GM21737 (cell line): ENCODE measurements around the gene PARM1.

Source experiments
- ATAC-seq: cut with Tn5 transposase; IDR thresholded peaks from one replicate; pipeline ENCODE4 v1.9.1; 2021; ENCODE audit warnings: mild to moderate bottlenecking, moderate library complexity; ENCODE audit not compliant: unreplicated experiment

PARM1 gene

GRCh38 chr4:75018811-75019479 lies 86.0 kb downstream of the PARM1 start:
- no peak for ATAC-seq

- ATAC-seq = no peak
Observed at GRCh38 chr4:75025431-75025830, 92.5 kb downstream of the PARM1 start.

GRCh38 chr4:75028196-75028854 lies 95.4 kb downstream of the PARM1 start:
- no peak for ATAC-seq

GRCh38 chr4:75030028-75030427 lies 97.1 kb downstream of the PARM1 start:
- ATAC-seq = no peak

- no peak for ATAC-seq
Observed at GRCh38 chr4:75030649-75031235, 97.8 kb downstream of the PARM1 start.

DNA sequence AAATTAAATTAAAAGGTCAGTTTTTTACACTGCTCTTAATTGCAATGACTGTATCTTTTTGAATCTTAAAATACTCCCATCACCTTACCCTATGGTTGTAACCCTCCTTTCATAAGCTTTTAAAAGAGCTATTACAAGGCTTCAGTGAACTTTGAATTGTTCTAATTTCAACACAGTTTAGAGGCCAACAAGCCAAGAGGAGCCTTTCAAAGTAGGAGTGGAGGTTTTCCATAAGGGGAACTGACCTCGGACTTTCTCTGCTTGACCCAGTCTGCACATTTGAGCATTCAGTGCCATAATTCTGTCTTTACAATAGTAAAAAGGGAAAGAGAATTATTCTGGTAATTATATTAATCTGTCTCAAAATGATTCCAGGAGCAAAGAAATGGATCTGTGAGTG lies 98.9 kb downstream of the PARM1 start:
- ATAC-seq = no peak

GRCh38 chr4:75034523-75034922 lies 101.6 kb downstream of the PARM1 start:
- ATAC-seq = no peak

- ATAC-seq = no peak
Observed at GRCh38 chr4:75035321-75035720, 102.4 kb downstream of the PARM1 start.

DNA sequence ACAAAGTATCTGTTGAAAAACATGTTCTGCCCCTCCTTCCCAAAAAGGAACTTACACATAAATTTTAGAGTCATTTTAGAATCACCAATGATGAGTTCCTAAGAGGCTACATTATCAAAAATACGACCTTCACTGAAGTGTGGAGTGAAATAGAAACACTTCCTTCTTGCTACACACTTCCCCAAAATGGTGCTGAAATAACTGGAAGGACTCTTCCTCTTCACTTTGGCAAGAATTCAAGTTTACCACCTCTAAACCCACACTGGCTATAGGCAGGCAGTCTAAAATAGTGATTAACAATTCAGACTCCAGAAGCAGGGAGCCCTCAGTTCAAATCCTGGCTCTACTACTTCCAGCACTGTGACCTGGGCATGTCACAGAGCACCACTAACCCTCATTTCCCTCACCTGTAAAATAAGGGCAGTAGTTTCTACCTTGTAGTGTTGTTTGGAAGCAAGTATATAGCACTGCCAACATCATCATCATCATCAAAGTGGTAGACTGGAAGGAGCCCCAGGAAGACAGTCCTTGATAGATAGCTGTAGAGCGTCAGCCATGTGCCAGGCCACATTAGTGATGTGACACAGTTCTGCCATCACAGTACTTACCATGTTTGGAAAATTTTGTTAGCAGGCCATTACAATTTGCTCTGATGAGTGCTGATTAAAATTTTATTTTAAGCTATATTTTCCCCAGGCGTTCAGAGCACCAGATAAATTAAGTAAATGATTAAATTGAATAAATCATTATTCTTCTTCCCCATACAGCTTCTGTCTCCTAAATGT lies 103.3 kb downstream of the PARM1 start:
- no peak for ATAC-seq

- ATAC-seq = no peak
Observed at GRCh38 chr4:75037252-75037651, 104.3 kb downstream of the PARM1 start.

GRCh38 chr4:75038376-75038775 lies 105.5 kb downstream of the PARM1 start:
- ATAC-seq = no peak

DNA sequence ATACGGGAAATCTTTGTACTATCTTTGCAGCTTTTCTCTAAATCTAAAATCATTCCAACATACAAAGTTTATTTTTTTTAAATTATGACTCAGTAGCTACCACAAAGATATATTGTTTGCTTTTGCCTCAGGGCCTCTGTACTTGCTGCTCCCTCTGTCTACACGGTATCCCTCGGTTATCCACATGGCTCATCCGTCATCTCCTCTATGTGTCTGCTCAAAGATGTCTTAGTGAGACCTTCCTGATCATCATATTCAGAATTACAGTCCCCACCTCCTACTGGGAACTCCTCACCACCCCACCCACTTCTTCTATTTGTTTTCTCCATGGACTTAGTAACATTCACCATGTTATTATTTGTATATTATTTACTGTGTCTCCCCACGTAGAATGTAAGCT lies 107.8 kb downstream of the PARM1 start:
- no peak for ATAC-seq

- ATAC-seq = no peak
Observed at GRCh38 chr4:75042601-75043208, 109.8 kb downstream of the PARM1 start.

- ATAC-seq = no peak
Observed at GRCh38 chr4:75046226-75046625, 113.3 kb downstream of the PARM1 start.

DNA sequence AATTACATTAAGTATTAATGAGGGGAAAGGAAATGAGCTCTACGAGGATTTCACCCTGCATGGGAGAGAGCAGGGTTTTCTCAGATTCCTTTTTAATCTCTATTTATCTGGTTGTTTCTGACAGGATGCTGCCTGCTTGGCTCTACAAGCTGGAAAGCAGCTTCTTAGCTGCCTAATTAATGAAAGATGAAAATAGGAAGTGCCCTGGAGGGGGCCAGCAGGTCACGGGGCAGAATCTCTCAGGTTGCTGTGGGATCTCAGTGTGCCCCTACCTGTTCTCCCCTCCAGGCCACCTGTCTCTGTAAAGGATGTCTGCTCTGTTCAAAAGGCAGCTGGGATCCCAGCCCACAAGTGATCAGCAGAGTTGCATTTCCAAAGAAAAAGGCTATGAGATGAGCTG lies 113.7 kb downstream of the PARM1 start:
- ATAC-seq = no peak

- ATAC-seq = no peak
Observed at GRCh38 chr4:75048208-75048879, 115.4 kb downstream of the PARM1 start.

DNA sequence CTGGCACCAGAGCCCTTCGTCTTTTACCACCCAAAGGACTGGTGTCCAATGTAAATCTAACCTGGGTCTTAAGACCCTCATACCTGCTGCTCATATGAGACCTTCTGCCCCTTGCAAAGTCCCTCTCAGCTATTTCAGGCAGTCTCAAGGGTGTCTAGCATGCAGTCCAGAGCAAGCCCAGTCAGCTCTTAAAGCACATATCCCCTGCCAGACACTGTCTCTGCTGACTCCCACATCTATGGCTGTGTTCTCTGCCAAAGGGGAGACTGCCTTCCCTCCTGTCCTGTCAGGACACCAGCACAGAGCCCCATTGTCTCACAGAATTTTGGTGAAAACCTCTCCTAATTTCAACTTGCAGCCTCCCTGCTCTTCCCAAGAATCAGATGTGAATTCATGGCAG lies 118.5 kb downstream of the PARM1 start:
- no peak for ATAC-seq

- no peak for ATAC-seq
Observed at GRCh38 chr4:75053352-75053751, 120.4 kb downstream of the PARM1 start.

- ATAC-seq = no peak
Observed at GRCh38 chr4:75054078-75054477, 121.2 kb downstream of the PARM1 start.

GRCh38 chr4:75056277-75056676 lies 123.4 kb downstream of the PARM1 start:
- ATAC-seq = no peak

DNA sequence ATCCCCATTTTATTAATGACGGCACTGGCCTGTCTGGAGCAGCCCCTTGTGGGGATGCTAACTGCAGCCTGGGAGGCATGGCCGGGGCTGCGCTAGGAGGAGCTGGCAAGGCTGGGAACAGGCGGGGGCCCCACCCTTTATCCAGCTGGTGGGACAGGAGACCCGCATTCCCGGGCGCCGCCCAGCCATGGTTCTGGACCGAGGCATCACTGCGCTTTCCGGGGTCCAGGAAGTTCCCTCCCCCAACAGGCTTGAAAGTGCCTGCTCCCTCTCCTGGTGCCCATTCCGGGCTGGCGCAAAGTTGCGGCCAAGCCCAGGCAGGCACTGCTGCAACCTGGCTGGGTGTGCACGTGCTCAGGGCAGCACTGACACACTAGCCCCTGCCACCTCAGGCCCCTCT lies 124.5 kb downstream of the PARM1 start:
- no peak for ATAC-seq
